Measurements from ENCODE around the gene KIAA0408.
A peak's percentile ranks its signal among the peaks of the same experiment; 100 is the strongest.

DNA sequence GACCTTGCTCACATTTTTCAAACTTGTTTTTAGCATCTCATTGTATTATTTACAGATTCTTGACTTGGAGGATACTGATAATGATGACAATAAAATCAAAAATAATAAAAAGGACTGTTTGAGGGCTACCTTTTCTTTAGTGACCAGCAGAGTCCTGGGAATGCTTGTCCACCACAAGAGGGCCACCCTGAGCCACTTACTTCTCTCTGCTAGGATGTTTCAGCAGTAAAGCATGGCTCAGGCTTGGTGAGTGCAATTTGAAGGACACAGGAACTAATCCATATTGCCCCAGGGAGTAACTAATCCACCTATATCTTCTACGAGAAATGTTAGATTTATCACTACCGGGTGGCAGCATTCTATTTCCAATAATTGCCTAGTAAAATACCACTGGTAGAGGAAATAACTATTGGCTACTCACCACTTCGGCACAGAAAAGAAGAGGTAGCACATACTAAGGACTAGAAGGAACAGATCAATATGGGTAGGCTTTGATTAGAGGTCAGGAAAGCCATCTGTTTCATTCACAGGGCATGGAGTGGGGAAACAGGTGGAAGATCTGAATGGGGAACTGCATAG lies 5.8 kb upstream of the KIAA0408 start:
- TF ChIP-seq CTCF (IDR thresholded peaks at IDR 0.05) (peak; percentile 96), EZH2phosphoT487 (IDR thresholded peaks at IDR 0.05; ENCODE audit: borderline replicate concordance, low read depth) (no peak), NRF1 (IDR thresholded peaks at IDR 0.05; ENCODE audit: low read depth, low read length) (no peak), SIN3A (IDR thresholded peaks at IDR 0.05; ENCODE audit: borderline replicate concordance, low read depth, low read length) (no peak), FOSL2 (IDR thresholded peaks at IDR 0.05; ENCODE audit: borderline replicate concordance, low read depth) (no peak), YY1 (IDR thresholded peaks at IDR 0.05; ENCODE audit: low read depth) (no peak), FOXJ3 (CRISPR knock-in tag; IDR thresholded peaks at IDR 0.05) (no peak), IRF3 (IDR thresholded peaks at IDR 0.05; ENCODE audit: low read depth, low read length) (no peak), TEAD4 (IDR thresholded peaks at IDR 0.05; ENCODE audit: borderline replicate concordance, insufficient read depth) (no peak), EP300 (IDR thresholded peaks at IDR 0.05; ENCODE audit: borderline replicate concordance in 1 of 2, low read depth in 1 of 2, low read length in 1 of 2) (no peak), USF2 (IDR thresholded peaks at IDR 0.05; ENCODE audit: borderline replicate concordance, low read depth, low read length) (no peak)
- TF ChIP-seq, protein P1, sequence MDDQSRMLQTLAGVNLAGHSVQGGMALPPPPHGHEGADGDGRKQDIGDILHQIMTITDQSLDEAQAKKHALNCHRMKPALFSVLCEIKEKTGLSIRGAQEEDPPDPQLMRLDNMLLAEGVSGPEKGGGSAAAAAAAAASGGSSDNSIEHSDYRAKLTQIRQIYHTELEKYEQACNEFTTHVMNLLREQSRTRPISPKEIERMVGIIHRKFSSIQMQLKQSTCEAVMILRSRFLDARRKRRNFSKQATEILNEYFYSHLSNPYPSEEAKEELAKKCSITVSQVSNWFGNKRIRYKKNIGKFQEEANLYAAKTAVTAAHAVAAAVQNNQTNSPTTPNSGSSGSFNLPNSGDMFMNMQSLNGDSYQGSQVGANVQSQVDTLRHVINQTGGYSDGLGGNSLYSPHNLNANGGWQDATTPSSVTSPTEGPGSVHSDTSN (IDR thresholded peaks at IDR 0.05): no peak

Measured in SK-N-SH (cell line).